Measurements from ENCODE around the gene KRTAP20-1.

KRTAP20-1 gene

GRCh38 chr21:30646904-30647414 lies 30.7 kb downstream of the KRTAP20-1 start:
- DNase-seq (ENCODE audit: low read depth): no peak

GRCh38 chr21:30652891-30653290 lies 36.7 kb downstream of the KRTAP20-1 start:
- DNase-seq (ENCODE audit: low read depth): no peak

Data from activated T-cell treated with anti-CD3 and anti-CD28 coated beads for 1 hour (primary cell).